Activated naive CD8-positive, alpha-beta T cell treated with anti-CD3 and anti-CD28 coated beads, Interleukin-2, amount 10 ng/mL, durations not matched to agents 7 days and 5 days (primary cell): ENCODE data around the gene FCN2. TPM values are rescaled to one million over a fixed set of nuclear protein-coding genes. Genes with fewer than 3 reads are reported as not detected.

ENCODE experiments used
- ATAC-seq: fragments of 150-1000 bp; cut with Tn5 transposase; one replicate; pipeline ENCODE4 v1.10.0; 2021; ENCODE audit warnings: low read depth, moderate library complexity
- POLR2A ChIA-PET: fragments of 350-600 bp; sonication (Branson Sonifier 250); formaldehyde crosslinking; loops from one replicate; lab custom pipeline; 2021; ENCODE audit warnings: antibody characterized with exemption; lab: Charles Lee
- DNase-seq: peaks from one replicate; pipeline ENCODE4 v3.0.0; 2021
- H3K27ac Mint-ChIP-seq: one replicate; pipeline ENCODE4 v1.8.0; 2022; ENCODE audit warnings: mild to moderate bottlenecking, mixed read lengths
- H3K27me3 Mint-ChIP-seq: one replicate; pipeline ENCODE4 v1.8.0; 2022; ENCODE audit warnings: mild to moderate bottlenecking, moderate library complexity, mixed read lengths
- H3K36me3 Mint-ChIP-seq: one replicate; pipeline ENCODE4 v1.8.0; 2021; ENCODE audit warnings: mild to moderate bottlenecking, mixed read lengths
- H3K4me1 Mint-ChIP-seq: one replicate; pipeline ENCODE4 v1.8.0; 2021; ENCODE audit warnings: mixed read lengths
- H3K4me3 Mint-ChIP-seq: one replicate; pipeline ENCODE4 v1.8.0; 2022; ENCODE audit warnings: mild to moderate bottlenecking, moderate library complexity, mixed read lengths
- H3K9me3 Mint-ChIP-seq: one replicate; pipeline ENCODE4 v1.8.0; 2021; ENCODE audit warnings: mixed read lengths
- total RNA-seq, 2 experiments: library from RNA; stranded (reverse); gene quantifications; one replicate each; pipeline ENCODE4 v1.2.3, GENCODE V29; 2021

Gene FCN2
- total RNA-seq, 2 experiments from 2014 or later, result not detected

GRCh38 chr9:134892221-134892620 lies 11.6 kb downstream of the FCN2 start:
- no peak overlapping the region for H3K4me3 Mint-ChIP-seq
- ATAC-seq (no peak), DNase-seq (no peak)
- no peaks in the 10 kb centered on the region for H3K4me1 Mint-ChIP-seq
- peaks cover 6% of the 10 kb centered on the region for H3K27me3 Mint-ChIP-seq
- H3K36me3 Mint-ChIP-seq, result no peaks in the 10 kb centered on the region
- POLR2A ChIA-PET, result no interaction called here
- H3K9me3 Mint-ChIP-seq, result no peaks in the 10 kb centered on the region
- no peak overlapping the region for H3K27ac Mint-ChIP-seq

DNA sequence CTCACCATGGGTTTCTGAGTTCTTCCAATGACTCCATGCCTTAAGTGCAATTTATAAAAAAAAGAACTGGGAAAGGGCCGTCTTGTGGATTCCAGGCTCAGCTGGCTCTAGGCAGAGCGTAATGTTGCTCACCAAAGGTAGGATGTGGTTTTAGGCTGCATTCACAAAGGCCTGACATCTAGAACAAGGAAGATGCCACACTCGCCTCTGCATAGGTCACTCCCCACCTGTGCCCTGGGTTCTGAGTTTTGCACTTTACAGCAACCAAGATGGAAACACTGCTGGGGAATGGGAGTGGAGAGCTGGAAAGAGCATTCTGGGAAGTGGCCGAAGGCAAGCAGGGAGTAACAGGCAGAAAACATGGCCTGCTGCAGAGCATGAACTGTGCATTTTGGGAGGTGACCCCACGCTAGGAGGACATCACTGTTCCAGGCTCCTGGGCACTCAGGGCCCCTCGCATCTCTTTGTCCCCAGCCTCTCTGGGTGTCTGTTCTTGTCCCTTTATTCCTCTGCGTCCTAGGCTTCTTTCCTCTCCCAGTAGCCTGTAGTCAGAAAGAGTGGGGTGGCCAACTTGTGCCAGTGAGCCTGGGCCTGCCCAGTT lies 12.3 kb downstream of the FCN2 start:
- H3K9me3 Mint-ChIP-seq, result no peaks in the 10 kb centered on the region
- ATAC-seq (no peak), DNase-seq (no peak)
- H3K27me3 Mint-ChIP-seq, result peaks cover 6% of the 10 kb centered on the region
- no peak overlapping the region for H3K4me3 Mint-ChIP-seq
- no peak overlapping the region for H3K27ac Mint-ChIP-seq
- POLR2A ChIA-PET, result no interaction called here
- H3K4me1 Mint-ChIP-seq, result no peaks in the 10 kb centered on the region
- no peaks in the 10 kb centered on the region for H3K36me3 Mint-ChIP-seq

- Mint-ChIP-seq H3K27ac (no peak overlapping the region), H3K4me1 (no peaks in the 10 kb centered on the region), H3K4me3 (no peak overlapping the region), H3K9me3 (peaks cover 6% of the 10 kb centered on the region), H3K27me3 (peaks cover 6% of the 10 kb centered on the region), H3K36me3 (no peaks in the 10 kb centered on the region)
- no peak for ATAC-seq
- DNase-seq, result no peak
- POLR2A ChIA-PET, result no interaction called here
Measured at GRCh38 chr9:134894136-134894860, 13.7 kb downstream of the FCN2 start.

- Mint-ChIP-seq H3K9me3 (peaks cover 6% of the 10 kb centered on the region), H3K36me3 (no peaks in the 10 kb centered on the region), H3K27me3 (peaks cover 6% of the 10 kb centered on the region), H3K27ac (no peak overlapping the region), H3K4me1 (no peaks in the 10 kb centered on the region), H3K4me3 (no peak overlapping the region)
- POLR2A ChIA-PET, result no interaction called here
- ATAC-seq (no peak), DNase-seq (no peak)
Measured at GRCh38 chr9:134895097-134895496, 14.5 kb downstream of the FCN2 start.

- Mint-ChIP-seq H3K4me1 (no peaks in the 10 kb centered on the region), H3K9me3 (peaks cover 6% of the 10 kb centered on the region), H3K27me3 (peaks cover 6% of the 10 kb centered on the region), H3K36me3 (no peaks in the 10 kb centered on the region), H3K27ac (no peak overlapping the region), H3K4me3 (no peak overlapping the region)
- no peak for DNase-seq
- POLR2A ChIA-PET, result no interaction called here
- ATAC-seq, result no peak
Measured at GRCh38 chr9:134895567-134895907, 14.9 kb downstream of the FCN2 start.

DNA sequence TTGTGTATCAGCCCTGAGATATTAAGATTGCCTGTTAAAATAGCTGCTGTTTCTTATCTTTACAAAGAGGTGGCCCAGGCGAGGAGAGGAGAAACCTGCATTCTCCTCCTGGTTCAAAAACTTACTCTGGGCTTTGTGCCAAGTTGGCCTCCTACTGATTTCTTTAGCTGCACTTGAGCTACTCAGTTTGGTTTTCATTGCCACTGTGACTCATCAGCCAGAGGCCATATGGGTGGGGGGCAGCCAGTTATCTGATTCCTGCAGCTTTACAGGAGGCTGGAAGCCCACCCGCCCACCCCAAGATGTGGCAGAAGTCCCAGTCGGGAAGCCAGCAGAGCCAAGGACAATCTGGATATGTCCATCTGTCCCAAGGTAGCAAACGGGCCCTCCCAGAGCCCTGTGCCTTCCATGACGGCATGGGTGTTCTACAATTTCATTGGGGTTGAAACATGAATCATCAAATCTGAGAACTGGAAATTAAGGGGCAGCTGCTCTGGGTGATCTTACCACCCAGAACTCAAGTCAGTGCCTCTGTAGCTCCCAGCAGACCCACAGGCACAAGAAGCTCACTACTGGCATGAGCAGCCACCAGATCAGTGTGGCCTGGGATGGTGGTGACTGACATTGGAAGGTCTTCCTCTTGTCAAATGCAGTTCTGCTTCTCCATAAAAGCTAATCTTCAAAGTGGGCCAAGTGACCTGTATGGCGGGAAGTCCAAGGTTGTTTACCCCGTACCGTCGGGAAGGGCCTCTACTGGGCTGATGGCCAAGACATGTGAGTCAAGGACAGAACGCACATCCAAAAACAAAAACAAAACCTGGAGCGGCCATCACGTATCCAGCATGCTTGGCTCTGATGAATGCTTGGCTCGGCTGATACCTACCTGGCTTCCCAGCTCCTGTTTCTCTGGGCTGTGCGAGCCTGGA lies 15.6 kb downstream of the FCN2 start:
- DNase-seq (no peak), ATAC-seq (no peak)
- peaks cover 6% of the 10 kb centered on the region for H3K27me3 Mint-ChIP-seq
- no peak overlapping the region for H3K4me3 Mint-ChIP-seq
- H3K36me3 Mint-ChIP-seq, result no peaks in the 10 kb centered on the region
- H3K9me3 Mint-ChIP-seq, result peaks cover 6% of the 10 kb centered on the region
- POLR2A ChIA-PET, result no interaction called here
- no peak overlapping the region for H3K27ac Mint-ChIP-seq
- no peaks in the 10 kb centered on the region for H3K4me1 Mint-ChIP-seq

DNA sequence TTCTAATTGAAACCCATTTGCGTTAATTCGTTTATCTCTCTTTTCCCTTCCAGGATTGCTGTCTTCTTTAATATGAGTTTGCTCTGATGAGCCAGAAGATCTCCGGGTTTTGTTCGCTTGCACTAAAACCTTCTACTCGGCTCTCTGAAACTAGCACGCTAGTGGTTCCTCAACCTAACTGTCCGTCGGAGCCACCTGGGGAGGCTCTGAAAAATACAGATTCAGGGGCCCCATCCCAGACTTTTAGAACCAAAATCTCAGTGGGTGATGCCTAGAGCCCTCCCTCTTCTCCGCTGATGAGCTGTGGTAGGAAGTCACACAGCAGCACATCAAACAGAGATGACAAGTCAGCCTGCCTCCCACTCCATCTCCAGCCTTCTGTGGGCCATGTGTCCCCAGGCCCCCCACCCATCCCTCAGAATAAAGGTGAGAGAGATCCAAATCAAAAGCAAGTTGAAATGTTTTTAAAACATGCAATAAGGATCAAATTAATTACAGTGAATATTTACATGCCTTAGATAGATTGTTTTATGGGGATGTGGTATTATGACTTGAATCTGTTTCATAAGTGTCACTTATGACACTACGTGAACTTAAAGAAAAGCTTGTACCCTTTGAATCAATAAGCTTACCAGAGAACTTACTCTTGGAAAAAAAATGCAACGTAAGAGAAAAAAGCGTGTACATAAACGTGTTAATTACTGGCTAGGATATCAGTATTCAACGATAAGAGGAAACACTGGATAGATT lies 16.4 kb downstream of the FCN2 start:
- Mint-ChIP-seq H3K27me3 (peaks cover 6% of the 10 kb centered on the region), H3K9me3 (peaks cover 6% of the 10 kb centered on the region), H3K4me3 (no peak overlapping the region), H3K27ac (no peak overlapping the region), H3K4me1 (no peaks in the 10 kb centered on the region), H3K36me3 (no peaks in the 10 kb centered on the region)
- POLR2A ChIA-PET, result no interaction called here
- DNase-seq (no peak), ATAC-seq (no peak)

DNA sequence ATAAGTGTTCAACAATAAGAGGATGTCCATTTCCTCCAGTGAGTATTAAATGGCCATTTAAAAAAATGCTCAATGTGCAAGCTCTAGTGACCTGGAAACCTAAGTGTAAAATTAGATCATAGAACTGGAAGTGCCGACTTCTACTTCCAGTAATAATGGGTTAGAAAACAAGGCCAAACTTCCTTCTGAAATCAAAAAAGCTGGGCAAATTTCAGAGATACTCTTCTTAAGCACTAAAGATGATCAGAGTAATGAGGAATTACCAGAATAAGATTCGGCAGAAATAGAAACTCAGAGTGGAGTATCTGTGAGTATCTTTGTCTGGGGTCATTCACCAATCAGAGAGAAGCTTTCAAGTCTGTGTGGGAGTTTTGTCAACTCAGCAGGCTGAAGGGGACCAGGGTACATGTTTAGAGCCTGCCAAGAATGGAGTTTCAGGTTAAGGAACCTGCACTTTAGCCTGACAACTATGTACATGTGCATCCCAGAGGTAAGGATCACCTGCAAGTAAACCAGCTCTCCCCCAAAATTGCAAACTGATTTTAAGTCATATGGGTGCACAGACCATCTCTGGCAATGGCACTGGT lies 17.1 kb downstream of the FCN2 start:
- no peak overlapping the region for H3K4me3 Mint-ChIP-seq
- H3K4me1 Mint-ChIP-seq, result no peaks in the 10 kb centered on the region
- H3K27me3 Mint-ChIP-seq, result peaks cover 6% of the 10 kb centered on the region
- DNase-seq (no peak), ATAC-seq (no peak)
- H3K27ac Mint-ChIP-seq, result no peak overlapping the region
- H3K9me3 Mint-ChIP-seq, result peaks cover 6% of the 10 kb centered on the region
- H3K36me3 Mint-ChIP-seq, result no peaks in the 10 kb centered on the region
- POLR2A ChIA-PET, result no interaction called here

DNA sequence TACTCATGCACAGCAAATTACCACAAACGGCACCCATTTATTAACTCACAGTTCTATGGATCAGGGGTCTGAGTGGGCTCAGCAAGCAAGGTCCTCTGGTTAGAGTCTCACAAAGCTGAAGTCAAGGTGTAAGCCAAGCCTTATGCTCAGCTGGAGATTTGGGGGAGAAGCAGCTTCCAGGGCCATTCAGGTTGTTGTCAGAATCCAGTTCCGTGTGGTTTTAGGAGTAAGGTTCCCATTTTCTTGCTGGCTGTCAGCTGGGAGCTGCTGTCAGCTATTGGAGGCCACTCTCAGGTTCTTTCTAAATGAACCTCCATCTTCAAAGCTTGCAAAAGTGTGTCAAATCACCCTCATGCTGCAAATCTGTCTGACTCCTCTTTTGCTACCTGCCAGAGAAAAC lies 17.7 kb downstream of the FCN2 start:
- no peak overlapping the region for H3K27ac Mint-ChIP-seq
- no peak for DNase-seq
- H3K36me3 Mint-ChIP-seq, result no peaks in the 10 kb centered on the region
- H3K27me3 Mint-ChIP-seq, result peaks cover 6% of the 10 kb centered on the region
- H3K4me1 Mint-ChIP-seq, result no peaks in the 10 kb centered on the region
- no peak overlapping the region for H3K4me3 Mint-ChIP-seq
- POLR2A ChIA-PET, result no interaction called here
- no peak for ATAC-seq
- peaks cover 6% of the 10 kb centered on the region for H3K9me3 Mint-ChIP-seq

- H3K4me3 Mint-ChIP-seq, result no peak overlapping the region
- no peak overlapping the region for H3K27ac Mint-ChIP-seq
- H3K4me1 Mint-ChIP-seq, result no peaks in the 10 kb centered on the region
- H3K9me3 Mint-ChIP-seq, result peaks cover 6% of the 10 kb centered on the region
- no peaks in the 10 kb centered on the region for H3K36me3 Mint-ChIP-seq
- ATAC-seq (no peak), DNase-seq (no peak)
- H3K27me3 Mint-ChIP-seq, result peaks cover 12% of the 10 kb centered on the region
- POLR2A ChIA-PET, result no interaction called here
Measured at GRCh38 chr9:134899168-134899567, 18.6 kb downstream of the FCN2 start.

DNA sequence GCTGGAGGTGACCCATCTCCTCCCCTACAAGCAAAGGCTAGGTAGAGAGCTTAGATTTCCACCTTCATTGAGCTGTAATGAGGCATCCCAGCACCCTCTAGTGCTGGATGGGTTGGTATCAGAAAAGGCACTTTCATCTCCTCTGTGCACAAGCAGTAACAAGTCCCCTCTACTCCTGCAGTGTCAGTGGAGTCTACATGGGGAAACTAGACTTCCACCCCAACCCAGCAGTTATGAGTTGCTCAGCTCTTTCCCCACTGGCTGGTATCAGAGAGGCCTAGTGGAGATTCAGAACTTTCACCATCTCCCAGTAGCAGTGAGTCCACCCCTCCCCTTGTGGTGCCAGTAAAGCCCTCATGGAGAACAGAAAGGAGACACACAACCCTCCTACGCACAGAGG lies 19.2 kb downstream of the FCN2 start:
- POLR2A ChIA-PET, result no interaction called here
- Mint-ChIP-seq H3K4me1 (no peaks in the 10 kb centered on the region), H3K27ac (no peak overlapping the region), H3K4me3 (no peak overlapping the region), H3K27me3 (peaks cover 12% of the 10 kb centered on the region), H3K9me3 (peaks cover 6% of the 10 kb centered on the region), H3K36me3 (no peaks in the 10 kb centered on the region)
- no peak for DNase-seq
- ATAC-seq, result no peak

GRCh38 chr9:134902936-134903335 lies 22.3 kb downstream of the FCN2 start:
- Mint-ChIP-seq H3K27ac (no peak overlapping the region), H3K36me3 (no peaks in the 10 kb centered on the region), H3K27me3 (peaks cover 6% of the 10 kb centered on the region), H3K9me3 (peaks cover 6% of the 10 kb centered on the region), H3K4me1 (no peaks in the 10 kb centered on the region), H3K4me3 (no peak overlapping the region)
- no peak for DNase-seq
- ATAC-seq, result no peak
- POLR2A ChIA-PET, result no interaction called here
